SJCRH30 (cell line): ENCODE data around the gene ASB13. TPM values are rescaled to one million over a fixed set of nuclear protein-coding genes. Genes with fewer than 3 reads are reported as not detected.
A peak's percentile ranks its signal among the peaks of the same experiment; 100 is the strongest.

Source experiments
- DNase-seq, 2 experiments: peaks; one replicate each; pipeline ENCODE4 v3.0.0-alpha.2; 2015 to 2020
- H3K27ac ChIP-seq: fragments of 250-450 bp; sonication (Bioruptor Pico); 2 replicates; pipeline ENCODE4 v1.5.1; 2020; ENCODE audit warnings: mild to moderate bottlenecking, moderate library complexity
- H3K27me3 ChIP-seq: fragments of 250-450 bp; sonication (Bioruptor Pico); 2 replicates; pipeline ENCODE4 v1.5.1; 2020; ENCODE audit warnings: mild to moderate bottlenecking, moderate library complexity
- H3K36me3 ChIP-seq: fragments of 250-450 bp; sonication (Bioruptor Pico); 2 replicates; pipeline ENCODE4 v1.5.1; 2020; ENCODE audit warnings: mild to moderate bottlenecking, moderate library complexity
- H3K4me1 ChIP-seq: fragments of 250-450 bp; sonication (Bioruptor Pico); 2 replicates; pipeline ENCODE4 v1.5.1; 2020; ENCODE audit warnings: mild to moderate bottlenecking, moderate library complexity
- H3K4me3 ChIP-seq: fragments of 250-450 bp; sonication (Bioruptor Pico); 2 replicates; pipeline ENCODE4 v1.5.1; 2020; ENCODE audit warnings: mild to moderate bottlenecking, moderate library complexity
- H3K9me3 ChIP-seq: fragments of 250-450 bp; sonication (Bioruptor Pico); replicated peaks from 2 replicates; pipeline ENCODE4 v1.5.1; 2020; ENCODE audit warnings: mild to moderate bottlenecking, moderate library complexity
- total RNA-seq: library from RNA; depleted of rRNA; stranded (reverse); fragments of >200 nt; shearing (Covaris generic); gene quantifications from 2 replicates; pipeline ENCODE4 v1.2.3, GENCODE V29; 2014

The ASB13 gene
- total RNA-seq, 1 experiment from 2014 or later: 1.3 TPM

- DNase-seq: no peak
- H3K9me3 ChIP-seq: no peaks in the 10 kb centered on the region
- H3K4me1 ChIP-seq: no peaks in the 10 kb centered on the region
- H3K36me3 ChIP-seq: no peaks in the 10 kb centered on the region
- H3K4me3 ChIP-seq: no peak overlapping the region
- H3K27me3 ChIP-seq: no peaks in the 10 kb centered on the region
- no peak overlapping the region for H3K27ac ChIP-seq
Observed at GRCh38 chr10:5659702-5660528, 6.5 kb downstream of the ASB13 start.

GRCh38 chr10:5658871-5659618 lies 7.3 kb downstream of the ASB13 start:
- Histone ChIP-seq H3K36me3 (no peaks in the 10 kb centered on the region), H3K4me3 (no peak overlapping the region), H3K9me3 (no peaks in the 10 kb centered on the region), H3K27ac (no peak overlapping the region), H3K27me3 (no peaks in the 10 kb centered on the region), H3K4me1 (no peaks in the 10 kb centered on the region)
- DNase-seq: peak in 1 of 2 experiments; percentile 10

GRCh38 chr10:5656737-5657579 lies 9.4 kb downstream of the ASB13 start:
- no peaks in the 10 kb centered on the region for H3K4me1 ChIP-seq
- DNase-seq: no peak
- no peaks in the 10 kb centered on the region for H3K36me3 ChIP-seq
- H3K9me3 ChIP-seq: no peaks in the 10 kb centered on the region
- H3K4me3 ChIP-seq: no peak overlapping the region
- no peak overlapping the region for H3K27ac ChIP-seq
- no peaks in the 10 kb centered on the region for H3K27me3 ChIP-seq

GRCh38 chr10:5655121-5655520 lies 11.3 kb downstream of the ASB13 start:
- no peak overlapping the region for H3K27ac ChIP-seq
- no peaks in the 10 kb centered on the region for H3K4me1 ChIP-seq
- H3K27me3 ChIP-seq: no peaks in the 10 kb centered on the region
- H3K4me3 ChIP-seq: no peak overlapping the region
- H3K9me3 ChIP-seq: no peaks in the 10 kb centered on the region
- H3K36me3 ChIP-seq: no peaks in the 10 kb centered on the region
- no peak for DNase-seq

- Histone ChIP-seq H3K36me3 (no peaks in the 10 kb centered on the region), H3K9me3 (no peaks in the 10 kb centered on the region), H3K27ac (no peak overlapping the region), H3K27me3 (no peaks in the 10 kb centered on the region), H3K4me3 (no peak overlapping the region), H3K4me1 (no peaks in the 10 kb centered on the region)
- DNase-seq: no peak
Observed at GRCh38 chr10:5654218-5654755, 12.1 kb downstream of the ASB13 start.

- H3K27ac ChIP-seq: no peak overlapping the region
- DNase-seq: no peak
Observed at GRCh38 chr10:5652746-5653145, 13.6 kb downstream of the ASB13 start.

GRCh38 chr10:5651388-5651764 lies 15.0 kb downstream of the ASB13 start:
- Histone ChIP-seq H3K4me1 (no peaks in the 10 kb centered on the region), H3K27ac (no peak overlapping the region), H3K9me3 (no peaks in the 10 kb centered on the region), H3K4me3 (no peak overlapping the region), H3K36me3 (no peaks in the 10 kb centered on the region), H3K27me3 (no peaks in the 10 kb centered on the region)
- no peak for DNase-seq

More at GRCh38 chr10:5652746-5653145, 13.6 kb downstream of the ASB13 start:
- no peaks in the 10 kb centered on the region for H3K9me3 ChIP-seq
- no peaks in the 10 kb centered on the region for H3K4me1 ChIP-seq
- H3K36me3 ChIP-seq: no peaks in the 10 kb centered on the region
- H3K4me3 ChIP-seq: no peak overlapping the region
- no peaks in the 10 kb centered on the region for H3K27me3 ChIP-seq

- DNase-seq: no peak
- no peak overlapping the region for H3K27ac ChIP-seq
- H3K36me3 ChIP-seq: no peaks in the 10 kb centered on the region
- no peaks in the 10 kb centered on the region for H3K9me3 ChIP-seq
- H3K4me3 ChIP-seq: no peak overlapping the region
- no peaks in the 10 kb centered on the region for H3K27me3 ChIP-seq
- no peaks in the 10 kb centered on the region for H3K4me1 ChIP-seq
Observed at GRCh38 chr10:5650664-5651387, 15.6 kb downstream of the ASB13 start.

- H3K4me1 ChIP-seq: no peaks in the 10 kb centered on the region
- no peak for DNase-seq
- no peak overlapping the region for H3K27ac ChIP-seq
- no peak overlapping the region for H3K4me3 ChIP-seq
- no peaks in the 10 kb centered on the region for H3K27me3 ChIP-seq
- H3K36me3 ChIP-seq: no peaks in the 10 kb centered on the region
- H3K9me3 ChIP-seq: no peaks in the 10 kb centered on the region
Observed at GRCh38 chr10:5649746-5650145, 16.6 kb downstream of the ASB13 start.

- no peak overlapping the region for H3K27ac ChIP-seq
- no peaks in the 10 kb centered on the region for H3K27me3 ChIP-seq
- H3K9me3 ChIP-seq: no peaks in the 10 kb centered on the region
- no peak overlapping the region for H3K4me3 ChIP-seq
- H3K4me1 ChIP-seq: no peaks in the 10 kb centered on the region
- no peaks in the 10 kb centered on the region for H3K36me3 ChIP-seq
- DNase-seq: no peak
Observed at GRCh38 chr10:5648494-5649457, 17.6 kb downstream of the ASB13 start.

- H3K4me3 ChIP-seq: no peak overlapping the region
- H3K36me3 ChIP-seq: no peaks in the 10 kb centered on the region
- no peaks in the 10 kb centered on the region for H3K9me3 ChIP-seq
- no peaks in the 10 kb centered on the region for H3K27me3 ChIP-seq
- H3K27ac ChIP-seq: no peak overlapping the region
- no peak for DNase-seq
- H3K4me1 ChIP-seq: no peaks in the 10 kb centered on the region
Observed at GRCh38 chr10:5647507-5648240, 18.7 kb downstream of the ASB13 start.

GRCh38 chr10:5645944-5646617 lies 20.3 kb downstream of the ASB13 start:
- Histone ChIP-seq H3K4me3 (no peak overlapping the region), H3K27ac (no peak overlapping the region), H3K9me3 (no peaks in the 10 kb centered on the region), H3K36me3 (no peaks in the 10 kb centered on the region), H3K27me3 (no peaks in the 10 kb centered on the region), H3K4me1 (no peaks in the 10 kb centered on the region)
- no peak for DNase-seq
